ENCODE measurements around the gene FLRT2. TPM values are rescaled to one million over a fixed set of nuclear protein-coding genes. Genes with fewer than 3 reads are reported as not detected.

The FLRT2 gene
- total and polyA plus RNA-seq, 9 of the 15 experiments (the other 6 are each of a cell fraction or from before 2014, with no cell fraction given), result 0.02 TPM; not detected in 8

- H3K9me1 ChIP-seq (ENCODE audit: control insufficient read depth, insufficient read depth, low read length), result no peaks in the 10 kb centered on the region
- intact Hi-C loops (cut with micrococcal nuclease), result no loop called here
- no TSS peak for BruUV-seq (replicated peaks)
- POLR2A ChIA-PET, result no interaction called here
- H4K20me1 ChIP-seq (replicated peaks; ENCODE audit: control insufficient read depth, insufficient read depth, low read length), result no peaks in the 10 kb centered on the region
- H3K36me3 ChIP-seq (ENCODE audit: control insufficient read depth, insufficient read depth, low read length), result no peaks in the 10 kb centered on the region
- CTCF ChIA-PET (ENCODE audit: low intra/inter-chr PET ratio), result no interaction called here
- H3K4me2 ChIP-seq (ENCODE audit: insufficient read depth, low read length), result no peak overlapping the region
- no peaks in the 10 kb centered on the region for H3K4me1 ChIP-seq (replicated peaks in 1 of 2; ENCODE audit: control insufficient read depth in 2 of 2, insufficient read depth in 2 of 2, low read length in 2 of 2)
- ATAC-seq (no peak), FAIRE-seq (no peak), DNase-seq (ENCODE audit: extremely low read depth in 1 of 4, low spot score in 3 of 4) (no peak)
- no peaks in the 10 kb centered on the region for H3K79me2 ChIP-seq (ENCODE audit: control insufficient read depth, insufficient read depth, low read length)
- H3K27ac ChIP-seq (ENCODE audit: extremely low read depth, low read depth, low read length), result no peak overlapping the region
- WGBS (ENCODE audit: insufficient coverage, low coverage, missing lambda C conversion rate), result 2% methylated on average over 6 of the region's 6 CpGs
- H3K27me3 ChIP-seq (ENCODE audit: control insufficient read depth in 2 of 2, insufficient read depth in 2 of 2, low read length in 2 of 2), result no peaks in the 10 kb centered on the region
- H3K9me3 ChIP-seq (replicated peaks; ENCODE audit: control insufficient read depth, insufficient read depth, low read depth, low read length), result no peaks in the 10 kb centered on the region
- TF ChIP-seq ATF1 (CRISPR knock-in tag; IDR thresholded peaks at IDR 0.05) (no peak), ATF1 (tag; IDR thresholded peaks at IDR 0.05) (no peak), ATF3 (IDR thresholded peaks at IDR 0.05) (no peak), ATF3 (CRISPR knock-in tag; conservative IDR thresholded peaks at IDR 0.05) (no peak), TEAD2 (tag; IDR thresholded peaks at IDR 0.05) (no peak), TAF7 (tag; IDR thresholded peaks at IDR 0.05) (no peak)
- H3K9ac ChIP-seq (ENCODE audit: insufficient read depth in 1 of 2, low read depth in 2 of 2, low read length in 2 of 2), result no peak overlapping the region
- H3K4me3 ChIP-seq, result no peak overlapping the region
- H2AFZ ChIP-seq (ENCODE audit: low read depth, low read length), result no peak overlapping the region
- in situ Hi-C loops (cut with MboI), result no loop called here
Measured at GRCh38 chr14:85602345-85602744, 72.4 kb downstream of the FLRT2 start.

DNA sequence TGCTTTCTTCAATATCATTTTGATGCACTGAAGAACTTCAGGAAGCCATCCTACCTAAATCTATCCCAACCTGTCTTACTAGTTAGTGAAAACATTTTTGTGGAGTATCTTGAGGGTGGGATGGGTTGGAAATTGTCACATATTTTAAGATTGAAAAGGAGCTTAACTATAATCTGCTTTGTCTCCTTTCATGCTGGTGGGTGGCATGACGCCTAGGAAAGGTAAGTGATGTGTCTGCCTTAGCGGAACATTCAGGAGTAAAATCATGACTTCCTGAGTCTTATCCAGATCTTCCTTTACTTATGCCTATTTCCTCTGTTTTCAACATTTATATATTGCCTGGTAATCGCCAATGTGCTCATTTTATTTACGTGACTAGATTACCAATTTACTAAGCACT, 74.1 kb downstream of the FLRT2 start:
- no peaks in the 10 kb centered on the region for H3K9me1 ChIP-seq (ENCODE audit: control insufficient read depth, insufficient read depth, low read length)
- H3K4me3 ChIP-seq, result no peak overlapping the region
- no peak for DNase-seq (ENCODE audit: extremely low read depth in 1 of 4, low spot score in 3 of 4)
- FAIRE-seq, result no peak
- H3K79me2 ChIP-seq (ENCODE audit: control insufficient read depth, insufficient read depth, low read length), result no peaks in the 10 kb centered on the region
- H4K20me1 ChIP-seq (replicated peaks; ENCODE audit: control insufficient read depth, insufficient read depth, low read length), result no peaks in the 10 kb centered on the region
- POLR2A ChIA-PET, result no interaction called here
- in situ Hi-C loops (cut with MboI), result no loop called here
- H3K36me3 ChIP-seq (ENCODE audit: control insufficient read depth, insufficient read depth, low read length), result no peaks in the 10 kb centered on the region
- no peaks in the 10 kb centered on the region for H3K4me1 ChIP-seq (replicated peaks in 1 of 2; ENCODE audit: control insufficient read depth in 2 of 2, insufficient read depth in 2 of 2, low read length in 2 of 2)
- no peak overlapping the region for H3K9ac ChIP-seq (ENCODE audit: insufficient read depth in 1 of 2, low read depth in 2 of 2, low read length in 2 of 2)
- no TSS peak for BruUV-seq (replicated peaks)
- H3K27me3 ChIP-seq (ENCODE audit: control insufficient read depth in 2 of 2, insufficient read depth in 2 of 2, low read length in 2 of 2), result no peaks in the 10 kb centered on the region
- intact Hi-C loops (cut with micrococcal nuclease), result no loop called here
- no peak overlapping the region for H2AFZ ChIP-seq (ENCODE audit: low read depth, low read length)
- no peaks in the 10 kb centered on the region for H3K9me3 ChIP-seq (replicated peaks; ENCODE audit: control insufficient read depth, insufficient read depth, low read depth, low read length)
- no peak overlapping the region for H3K27ac ChIP-seq (ENCODE audit: extremely low read depth, low read depth, low read length)
- CTCF ChIA-PET (ENCODE audit: low intra/inter-chr PET ratio), result no interaction called here
- ATAC-seq, result no peak
- H3K4me2 ChIP-seq (ENCODE audit: insufficient read depth, low read length), result no peak overlapping the region
- 0% methylated on average over 4 of the region's 4 CpGs for WGBS (ENCODE audit: insufficient coverage, low coverage, missing lambda C conversion rate)
- TF ChIP-seq GTF2F1 (IDR thresholded peaks at IDR 0.05; ENCODE audit: low read depth, low read length) (no peak), RUNX1 (IDR thresholded peaks at IDR 0.05; ENCODE audit: low read depth) (no peak), FOXJ3 (CRISPR knock-in tag; IDR thresholded peaks at IDR 0.05) (no peak), RAD51 (IDR thresholded peaks at IDR 0.05; ENCODE audit: borderline replicate concordance, low read depth) (no peak), TAF9B (IDR thresholded peaks at IDR 0.05; ENCODE audit: partially characterized antibody) (no peak), SP2 (IDR thresholded peaks at IDR 0.05; ENCODE audit: extremely low read depth, low read depth, low read length, poor library complexity, severe bottlenecking) (no peak), RNF2 (IDR thresholded peaks at IDR 0.05) (no peak), NFYB (IDR thresholded peaks at IDR 0.05; ENCODE audit: extremely low read depth, insufficient read length) (no peak)
- TF ChIP-seq, protein P1, sequence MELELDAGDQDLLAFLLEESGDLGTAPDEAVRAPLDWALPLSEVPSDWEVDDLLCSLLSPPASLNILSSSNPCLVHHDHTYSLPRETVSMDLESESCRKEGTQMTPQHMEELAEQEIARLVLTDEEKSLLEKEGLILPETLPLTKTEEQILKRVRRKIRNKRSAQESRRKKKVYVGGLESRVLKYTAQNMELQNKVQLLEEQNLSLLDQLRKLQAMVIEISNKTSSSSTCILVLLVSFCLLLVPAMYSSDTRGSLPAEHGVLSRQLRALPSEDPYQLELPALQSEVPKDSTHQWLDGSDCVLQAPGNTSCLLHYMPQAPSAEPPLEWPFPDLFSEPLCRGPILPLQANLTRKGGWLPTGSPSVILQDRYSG (tag; conservative IDR thresholded peaks at IDR 0.05; ENCODE audit: low read depth), result no peak

Measured in K562 (cell line).